ENCODE results near the gene USP34. TPM values are rescaled to one million over a fixed set of nuclear protein-coding genes. Genes with fewer than 3 reads are reported as not detected.
A peak's percentile ranks its signal among the peaks of the same experiment; 100 is the strongest.
"Not testable (repeated sequence)": the region's sequence is repeated elsewhere in the genome, so short reads cannot be mapped to it uniquely, and the experiment has no call there.

USP34 gene
- total RNA-seq, 1 experiment from 2014 or later: 34.4 TPM

DNA sequence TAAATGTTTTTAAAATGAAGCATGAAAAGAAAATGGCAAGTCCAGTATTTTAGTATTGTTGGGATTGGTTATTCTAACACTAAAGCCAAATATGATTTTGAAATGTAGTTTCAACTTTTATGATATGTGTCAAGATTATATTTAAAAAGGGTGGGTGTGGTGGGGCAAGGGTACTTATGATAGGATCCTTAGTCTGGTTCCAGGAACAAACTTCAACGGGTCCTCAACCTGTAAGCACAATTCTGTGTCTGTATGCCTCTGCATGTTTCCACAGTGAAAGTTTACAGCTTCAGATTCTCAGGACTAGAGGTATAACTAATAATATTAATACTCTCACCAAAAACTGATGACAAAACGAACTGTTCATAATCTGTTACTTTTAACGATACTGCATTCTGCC is 5.8 kb downstream of the USP34 start:
- in situ Hi-C loops (cut with HindIII; ENCODE audit: low pct_unique_long_range_greater_than_20kb, low sequenced_read_pairs): no loop called here
- DNase-seq (ENCODE audit: low read depth): no peak

DNA sequence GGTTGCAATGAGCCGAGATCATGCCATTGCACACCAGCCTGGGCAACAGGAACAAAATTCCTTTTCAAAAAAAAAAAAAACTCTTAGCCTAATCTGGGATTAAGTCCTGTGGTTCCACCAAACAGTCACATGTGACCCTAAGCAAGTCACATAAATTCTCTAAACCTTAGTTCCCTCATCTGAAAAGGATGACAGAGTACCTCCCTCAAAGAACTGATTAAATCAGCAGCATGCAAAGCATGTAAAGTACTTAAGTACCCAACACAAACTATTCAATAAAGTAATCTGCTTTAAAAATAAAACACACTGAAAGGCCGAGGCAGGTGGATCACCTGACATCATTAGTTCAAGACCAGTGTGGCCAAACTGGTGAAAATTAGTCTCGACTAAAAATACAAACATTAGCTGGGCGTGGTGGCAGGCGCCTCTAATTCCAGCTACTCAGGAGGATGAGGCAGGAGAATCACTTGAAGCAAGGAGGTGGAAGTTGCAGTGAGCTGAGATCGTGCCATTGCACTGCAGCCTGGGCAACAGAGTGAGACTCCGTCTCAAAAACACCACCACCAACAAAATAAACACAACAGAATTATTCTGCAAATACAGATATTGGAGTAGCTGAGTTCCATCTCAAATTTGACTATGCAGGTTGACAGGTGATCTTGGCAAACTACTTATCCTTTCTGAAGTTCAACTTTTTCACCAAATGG is 7.0 kb downstream of the USP34 start:
- peak; percentile 56 for DNase-seq (ENCODE audit: low read depth)
- in situ Hi-C loops (cut with HindIII; ENCODE audit: low pct_unique_long_range_greater_than_20kb, low sequenced_read_pairs): no loop called here

DNA sequence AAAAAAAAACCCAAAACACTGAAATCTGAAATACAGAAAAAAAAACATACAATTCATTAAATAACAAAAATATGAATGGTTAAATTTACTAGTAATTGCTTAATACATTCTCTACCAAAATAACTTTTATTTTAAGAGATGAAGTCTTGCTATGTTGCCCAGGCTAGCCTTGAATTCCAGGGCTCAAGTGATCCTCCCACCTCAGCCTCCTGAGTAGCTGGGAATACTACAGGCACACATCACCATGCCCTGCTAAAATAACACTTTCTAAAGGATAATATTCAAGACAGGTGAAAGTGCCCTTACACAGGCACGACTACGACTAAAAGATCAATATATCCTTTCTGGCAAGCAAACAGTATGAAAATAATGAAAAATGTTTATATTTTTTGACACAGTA is 9.5 kb downstream of the USP34 start:
- DNase-seq (ENCODE audit: low read depth): no peak
- in situ Hi-C loops (cut with HindIII; ENCODE audit: low pct_unique_long_range_greater_than_20kb, low sequenced_read_pairs): no loop called here

DNA sequence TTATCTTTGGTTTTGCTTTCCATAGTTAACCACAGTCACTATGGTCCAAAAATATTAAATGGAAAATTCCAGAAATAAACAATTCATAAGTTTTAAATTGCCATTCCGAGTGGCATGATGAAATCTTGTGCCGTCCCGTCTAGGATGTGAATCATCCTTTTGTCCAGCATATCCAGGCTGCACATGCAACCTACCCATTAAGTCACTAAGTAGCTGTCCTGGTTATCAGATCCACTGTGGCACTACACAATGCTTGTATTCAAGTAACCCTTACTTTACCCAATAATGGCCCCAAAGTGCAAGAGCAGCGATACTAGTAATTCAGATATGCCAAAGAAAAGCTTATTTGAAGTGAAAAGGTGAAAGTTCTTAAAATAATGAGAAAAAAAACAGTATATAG is 10.7 kb downstream of the USP34 start:
- in situ Hi-C loops (cut with HindIII; ENCODE audit: low pct_unique_long_range_greater_than_20kb, low sequenced_read_pairs): no loop called here
- peak; percentile 33 for DNase-seq (ENCODE audit: low read depth)

DNA sequence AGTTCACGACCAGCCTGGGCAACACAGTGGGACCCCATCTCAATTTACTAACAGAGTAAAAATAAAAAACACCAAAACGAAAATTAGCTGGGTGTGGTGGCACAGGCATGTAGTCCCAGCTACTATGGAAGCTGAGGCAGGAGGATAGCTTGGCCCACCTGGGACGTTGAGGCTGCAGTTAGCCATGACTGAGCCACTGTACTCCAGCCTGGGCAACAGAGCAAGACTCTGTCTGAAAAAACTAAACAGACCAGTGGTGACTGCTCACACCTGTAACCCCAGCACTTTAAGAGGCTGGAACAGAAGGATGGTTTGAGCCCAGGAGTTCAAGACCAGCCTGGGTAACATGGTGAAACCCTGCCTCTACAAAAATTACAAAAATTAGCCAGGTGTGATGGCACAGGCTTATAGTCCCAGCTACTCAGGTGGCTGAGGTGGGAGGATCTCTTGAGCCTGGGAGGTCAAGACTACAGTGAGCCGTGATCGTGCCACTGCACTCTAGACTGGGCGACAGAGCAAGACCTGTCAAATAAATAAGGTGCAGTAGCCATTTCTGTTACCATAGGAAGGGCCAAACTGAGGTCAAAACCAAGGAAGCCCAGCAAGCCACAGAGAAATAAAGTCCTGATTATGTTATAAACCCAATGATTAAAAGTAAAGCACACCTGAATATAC is 14.0 kb downstream of the USP34 start:
- in situ Hi-C loops (cut with HindIII; ENCODE audit: low pct_unique_long_range_greater_than_20kb, low sequenced_read_pairs): no loop called here

DNA sequence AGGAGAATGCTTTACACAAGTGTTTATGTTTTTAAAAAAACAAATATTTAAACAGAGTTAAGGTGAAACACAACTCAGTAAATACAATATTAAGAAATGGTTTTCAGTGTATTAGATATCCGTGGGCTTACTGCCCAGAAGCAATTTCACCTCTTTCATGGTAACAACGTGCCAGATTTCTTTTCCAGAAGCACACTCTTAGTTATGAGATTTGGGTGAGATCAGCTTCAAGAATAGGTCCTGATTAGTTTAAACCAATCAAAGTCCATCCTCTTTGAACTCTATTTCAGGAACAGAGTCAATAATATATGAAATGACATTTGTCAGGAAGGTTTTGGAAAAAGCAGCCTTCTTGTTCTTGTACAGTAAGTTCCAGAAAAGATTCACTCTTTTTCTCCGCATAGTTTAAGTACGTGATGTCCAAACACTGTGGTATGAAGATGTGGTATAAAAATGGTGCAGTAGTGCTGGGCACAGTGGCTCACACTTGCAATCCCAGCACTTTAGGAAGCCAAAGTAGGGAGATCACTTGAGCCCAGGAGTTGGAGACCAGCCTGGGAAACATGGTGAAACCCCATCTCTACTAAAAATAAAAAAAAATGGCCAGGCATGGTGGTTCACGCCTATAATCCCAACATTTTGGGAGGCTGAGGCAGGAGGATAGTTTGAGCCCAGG is 14.7 kb downstream of the USP34 start:
- in situ Hi-C loops (cut with HindIII; ENCODE audit: low pct_unique_long_range_greater_than_20kb, low sequenced_read_pairs): no loop called here
- DNase-seq (ENCODE audit: low read depth): no peak

More for the DNA sequence above, 14.0 kb downstream of the USP34 start:
- DNase-seq (ENCODE audit: low read depth): no peak

DNA sequence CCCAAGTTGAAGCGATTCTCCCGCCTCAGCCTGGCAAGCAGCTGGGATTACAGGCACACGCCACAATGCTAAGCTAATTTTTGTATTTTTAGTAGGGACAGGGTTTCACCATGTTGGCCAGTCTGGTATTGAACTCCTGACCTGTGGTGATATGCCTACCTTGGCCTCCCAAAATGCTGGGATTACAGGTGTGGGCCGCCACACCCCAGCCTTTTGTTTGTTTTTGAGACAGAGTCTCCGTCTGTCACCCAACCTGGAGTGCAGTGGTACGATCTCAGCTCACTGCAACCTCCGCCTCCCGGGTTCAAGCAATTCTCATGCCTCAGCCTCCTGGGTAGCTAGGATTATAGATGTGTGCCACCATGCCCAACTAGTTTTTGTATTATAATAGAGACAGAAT is 15.9 kb downstream of the USP34 start:
- in situ Hi-C loops (cut with HindIII; ENCODE audit: low pct_unique_long_range_greater_than_20kb, low sequenced_read_pairs); DNase-seq (ENCODE audit: low read depth): not testable (repeated sequence)

DNA sequence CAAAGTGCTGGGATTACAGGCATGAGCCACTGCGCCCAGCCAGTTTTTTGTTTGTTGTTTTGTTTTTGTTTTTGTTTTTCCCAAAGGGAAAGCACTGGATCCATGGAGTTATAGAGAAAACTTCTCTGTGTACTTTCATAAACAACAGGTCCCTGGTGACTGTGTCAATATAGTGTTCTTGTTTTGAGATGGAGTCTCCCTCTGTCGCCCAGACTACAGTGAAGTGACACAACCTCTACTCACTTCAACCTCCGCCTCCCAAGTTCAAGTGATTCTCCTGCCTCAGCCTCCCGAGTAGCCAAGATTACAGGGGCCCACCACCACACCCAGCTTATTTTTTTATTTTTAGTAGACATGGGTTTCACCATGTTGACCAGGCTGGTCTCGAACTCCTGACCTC is 16.5 kb downstream of the USP34 start:
- in situ Hi-C loops (cut with HindIII; ENCODE audit: low pct_unique_long_range_greater_than_20kb, low sequenced_read_pairs): no loop called here
- no peak for DNase-seq (ENCODE audit: low read depth)

DNA sequence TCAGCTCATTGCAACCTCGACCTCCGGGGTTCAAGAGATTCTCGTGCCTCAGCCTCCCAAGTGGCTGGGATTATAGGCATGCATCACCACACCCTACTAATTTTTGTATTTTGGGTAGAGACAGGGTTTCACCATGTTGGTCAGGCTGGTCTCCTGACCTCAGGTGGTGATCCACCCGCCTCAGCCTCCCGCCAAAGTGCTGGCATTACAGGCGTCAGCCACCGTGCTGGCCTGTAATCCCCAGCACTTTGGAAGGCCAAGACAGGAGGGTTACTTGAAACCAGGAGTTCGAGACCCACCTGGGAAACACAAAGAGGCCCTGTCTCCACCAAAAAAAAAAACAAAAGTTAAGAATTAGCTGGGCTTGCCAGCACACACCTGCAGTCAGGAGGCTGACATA is 18.5 kb downstream of the USP34 start:
- in situ Hi-C loops (cut with HindIII; ENCODE audit: low pct_unique_long_range_greater_than_20kb, low sequenced_read_pairs): no loop called here

DNA sequence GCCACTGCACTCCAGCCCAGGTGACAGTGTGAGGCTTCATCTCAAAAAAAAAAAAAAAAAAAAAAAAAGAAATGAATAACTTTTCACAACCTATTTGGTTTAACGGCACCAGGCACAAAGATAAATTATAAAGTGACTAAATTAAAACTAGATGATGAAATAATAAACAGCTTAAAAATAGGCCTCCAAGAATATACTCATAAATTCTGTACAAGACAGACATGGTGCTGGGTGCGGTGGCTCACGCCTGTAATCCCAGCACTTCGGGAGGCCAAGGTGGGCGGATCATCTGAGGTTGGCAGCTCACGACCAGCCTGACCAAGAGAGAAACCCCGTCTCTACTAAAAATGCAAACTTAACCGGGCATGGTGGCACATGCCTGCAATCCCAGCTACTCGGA is 19.7 kb downstream of the USP34 start:
- DNase-seq (ENCODE audit: low read depth): no peak
- in situ Hi-C loops (cut with HindIII; ENCODE audit: low pct_unique_long_range_greater_than_20kb, low sequenced_read_pairs): no loop called here

More for the DNA sequence above, 18.5 kb downstream of the USP34 start:
- no peak for DNase-seq (ENCODE audit: low read depth)

DNA sequence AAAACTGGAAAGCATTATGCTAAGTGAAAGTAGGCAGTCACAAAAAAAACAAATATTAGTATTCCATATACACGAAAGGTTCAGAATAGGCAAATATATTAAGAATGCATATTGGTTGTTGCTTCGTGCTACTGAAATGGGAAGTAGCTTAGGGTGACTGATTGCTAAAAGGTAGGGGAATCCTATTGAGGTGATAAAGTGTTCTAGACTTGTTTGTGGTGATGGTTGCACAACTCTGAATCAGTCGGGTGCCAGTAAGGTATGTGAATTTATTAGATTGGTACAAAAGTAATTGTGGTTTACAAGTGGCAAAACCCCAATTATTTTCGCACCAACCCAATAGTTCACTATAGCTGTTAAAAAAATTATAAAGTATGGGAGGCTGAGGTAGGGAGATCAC is 20.7 kb downstream of the USP34 start:
- in situ Hi-C loops (cut with HindIII; ENCODE audit: low pct_unique_long_range_greater_than_20kb, low sequenced_read_pairs): no loop called here
- no peak for DNase-seq (ENCODE audit: low read depth)

DNA sequence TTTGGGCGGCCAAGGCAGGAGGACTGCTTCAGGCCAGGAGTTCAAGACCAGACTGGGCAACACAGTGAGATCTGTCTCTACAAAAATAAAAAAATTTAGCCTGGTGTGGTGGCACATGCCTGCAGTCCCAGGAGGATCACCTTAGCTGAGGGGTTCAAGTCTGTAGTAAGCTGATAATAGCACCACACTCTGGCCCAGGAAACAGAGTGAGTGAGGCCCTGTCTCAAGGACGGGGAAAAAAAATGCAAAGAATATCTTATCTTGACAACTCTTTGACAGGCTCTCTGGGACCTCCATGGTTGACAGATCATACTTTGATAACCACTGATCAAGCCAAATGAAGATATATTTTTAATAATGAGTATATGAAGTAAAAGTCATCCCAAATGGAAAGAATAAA is 22.7 kb downstream of the USP34 start:
- DNase-seq (ENCODE audit: low read depth): no peak
- in situ Hi-C loops (cut with HindIII; ENCODE audit: low pct_unique_long_range_greater_than_20kb, low sequenced_read_pairs): no loop called here

DNA sequence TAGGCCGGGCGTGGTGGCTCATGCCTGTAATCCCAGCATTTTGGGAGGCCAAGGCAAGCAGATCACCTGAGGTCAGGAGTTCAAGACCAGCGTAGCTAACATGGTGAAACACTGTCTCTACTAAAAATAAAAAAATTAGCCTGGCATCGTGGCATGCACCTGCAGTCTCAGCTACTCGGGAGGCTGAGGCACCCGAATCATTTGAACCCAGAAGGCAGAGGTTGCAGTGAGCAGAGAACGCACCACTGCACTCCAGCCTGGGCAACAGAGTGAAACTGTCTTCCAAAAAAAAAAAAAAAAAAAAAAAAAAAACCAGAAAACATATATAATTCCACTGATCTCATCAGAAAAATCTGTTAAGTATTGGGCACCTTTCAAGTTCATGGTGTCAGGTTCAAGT is 23.9 kb downstream of the USP34 start:
- DNase-seq (ENCODE audit: low read depth); in situ Hi-C loops (cut with HindIII; ENCODE audit: low pct_unique_long_range_greater_than_20kb, low sequenced_read_pairs): not testable (repeated sequence)

DNA sequence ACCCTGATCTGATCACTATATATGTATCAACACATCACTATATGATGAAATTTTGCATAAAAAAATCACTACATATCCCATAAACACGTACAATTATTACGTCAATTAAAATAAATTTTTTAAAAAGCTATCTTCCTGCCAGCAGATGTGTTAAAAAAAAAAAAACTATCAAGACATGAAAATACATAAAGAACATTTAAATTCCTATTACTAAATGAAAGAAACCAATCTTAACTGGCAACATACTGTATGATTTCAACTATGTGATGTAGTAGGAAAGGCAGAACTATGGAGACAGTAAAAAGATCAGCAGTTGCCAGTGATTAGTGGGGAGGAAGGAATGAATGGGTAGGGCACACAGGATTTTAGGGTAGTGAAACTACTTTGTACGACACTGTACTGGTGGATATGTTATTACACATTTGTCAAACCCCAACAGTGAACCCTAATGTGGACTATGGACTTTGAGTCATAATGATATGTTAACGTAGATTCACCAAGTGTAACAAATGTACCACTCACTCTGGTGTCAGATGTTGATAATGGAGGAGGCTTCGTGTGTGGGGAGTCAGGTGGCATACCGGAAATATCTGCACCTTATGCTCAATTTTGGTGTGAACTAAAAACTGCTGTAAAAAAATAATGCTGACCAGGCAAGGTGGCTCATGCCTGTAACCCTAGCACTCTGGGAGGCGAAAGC is 27.4 kb downstream of the USP34 start:
- in situ Hi-C loops (cut with HindIII; ENCODE audit: low pct_unique_long_range_greater_than_20kb, low sequenced_read_pairs): no loop called here
- DNase-seq (ENCODE audit: low read depth): peak; percentile 62

DNA sequence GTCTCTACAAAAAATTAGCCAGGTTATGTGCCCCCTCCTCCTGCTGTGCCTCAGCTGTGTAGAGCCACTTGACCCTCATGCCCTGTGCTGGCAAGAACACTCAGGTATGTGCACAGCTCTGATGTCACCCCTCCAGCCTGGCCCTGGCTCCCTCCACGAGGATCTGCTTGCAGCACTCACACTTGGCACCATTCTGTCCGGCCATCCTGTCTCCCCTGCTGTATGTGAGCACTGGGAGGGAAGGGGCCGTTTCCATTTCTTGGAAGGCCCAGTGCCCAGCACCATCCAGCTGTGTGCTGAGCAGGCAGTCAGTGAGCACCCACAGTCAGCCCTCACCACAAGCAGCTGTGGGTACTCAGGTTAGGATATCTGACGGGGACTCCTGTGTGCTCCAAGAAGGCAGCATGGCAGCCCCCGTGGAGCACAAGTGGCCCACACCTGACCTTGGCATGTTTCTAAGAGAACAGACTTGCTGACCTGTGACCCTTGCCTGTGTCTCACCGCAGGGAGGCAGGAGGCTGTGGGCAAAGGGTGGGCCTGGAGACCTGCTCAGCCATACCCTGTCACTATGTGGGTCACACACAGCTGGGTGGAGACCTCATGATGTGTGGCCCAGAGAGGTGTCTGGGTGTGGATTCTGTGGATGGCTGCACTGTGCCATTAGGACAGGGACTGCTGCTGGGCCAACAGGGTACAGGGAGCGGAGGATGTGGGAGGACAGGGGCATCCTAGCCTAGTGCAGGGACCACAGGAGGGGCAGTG is 31.5 kb downstream of the USP34 start:
- in situ Hi-C loops (cut with HindIII; ENCODE audit: low pct_unique_long_range_greater_than_20kb, low sequenced_read_pairs): no loop called here
- no peak for DNase-seq (ENCODE audit: low read depth)

DNA sequence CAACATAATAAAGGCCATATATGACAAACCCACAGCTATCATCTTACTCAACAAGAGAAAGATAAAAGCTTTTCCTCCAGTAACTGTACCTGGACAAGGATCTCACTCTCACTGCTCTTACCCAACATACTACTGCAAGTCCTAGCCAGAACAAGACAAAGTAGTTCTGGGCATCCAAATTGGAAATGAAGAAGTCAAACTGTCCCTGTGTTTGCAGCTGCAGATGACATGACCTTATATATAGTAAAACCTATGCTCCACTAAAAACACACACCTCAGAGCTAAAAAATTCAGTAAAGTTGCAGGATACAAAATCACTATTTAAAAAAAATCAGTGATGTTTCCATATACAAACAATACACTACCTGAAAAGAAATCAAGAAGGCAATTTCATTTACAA is 32.2 kb downstream of the USP34 start:
- no peak for DNase-seq (ENCODE audit: low read depth)
- in situ Hi-C loops (cut with HindIII; ENCODE audit: low pct_unique_long_range_greater_than_20kb, low sequenced_read_pairs): no loop called here

DNA sequence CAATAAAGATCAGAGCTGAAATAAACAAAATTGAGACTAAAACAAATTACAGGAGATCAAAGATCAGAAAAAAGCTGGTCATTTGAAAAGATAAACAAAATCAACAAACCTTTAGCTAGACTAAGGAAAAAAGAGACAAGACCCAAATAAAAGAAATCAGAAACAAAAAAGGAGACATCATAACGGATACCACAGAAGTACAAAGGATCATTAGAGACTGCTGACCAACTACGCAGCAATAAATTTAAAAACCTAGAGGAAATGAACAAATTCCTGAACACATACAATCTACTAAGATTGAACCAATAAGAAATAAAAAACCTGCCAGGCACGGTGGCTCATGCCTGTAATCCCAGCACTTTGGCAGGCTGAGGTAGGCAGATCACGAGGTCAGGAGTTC is 33.7 kb downstream of the USP34 start:
- in situ Hi-C loops (cut with HindIII; ENCODE audit: low pct_unique_long_range_greater_than_20kb, low sequenced_read_pairs): no loop called here
- DNase-seq (ENCODE audit: low read depth): no peak

DNA sequence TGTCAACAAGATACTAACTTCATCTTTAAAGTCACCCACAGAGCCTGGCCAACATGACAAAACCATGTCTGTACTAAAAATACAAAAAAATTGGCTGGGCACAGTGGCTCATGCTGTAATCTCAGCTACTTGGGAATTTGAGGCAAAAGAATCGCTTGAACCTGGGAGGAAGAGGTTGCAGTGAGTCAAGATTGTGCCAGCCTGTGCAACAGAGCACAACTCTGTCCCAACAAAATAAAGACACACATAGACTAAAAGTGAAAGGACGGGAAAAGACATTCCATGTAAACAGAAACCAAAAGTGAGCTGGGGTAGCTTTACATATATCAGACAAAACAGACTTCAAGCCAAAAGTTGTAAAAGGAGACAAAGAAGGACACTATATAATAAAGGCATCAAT is 34.8 kb downstream of the USP34 start:
- no peak for DNase-seq (ENCODE audit: low read depth)
- in situ Hi-C loops (cut with HindIII; ENCODE audit: low pct_unique_long_range_greater_than_20kb, low sequenced_read_pairs): no loop called here

Data from Caki2 (cell line).